HEK293 (cell line): ENCODE results near the gene PDP2.

Experiments used
- CTCF ChIA-PET: fragments of 350-600 bp; formaldehyde crosslinking; extraction: SDS; loops from one replicate; lab custom pipeline; 2021; ENCODE audit warnings: antibody characterized with exemption; lab: Yijun Ruan, JAX
- POLR2A ChIA-PET: fragments of 300-600 bp; formaldehyde crosslinking; extraction: SDS; loops from one replicate; lab custom pipeline; 2020; ENCODE audit warnings: antibody characterized with exemption, inconsistent platforms; lab: Yijun Ruan, JAX
- H3K27ac ChIP-seq: fragments of 200-500 bp; sonication (Bioruptor generic); 2 replicates; pipeline ENCODE4 v1.5.1; 2014; ENCODE audit warnings: low read depth, low read length, control low read depth, inconsistent platforms; ENCODE audit errors: extremely low read depth
- H3K36me3 ChIP-seq, 2 experiments: fragments of 200-500 bp in 1 of 2; sonication (Bioruptor generic) in 1 of 2; 1 replicate in 1 of 2; 2 replicates in 1 of 2; pipeline ENCODE4 v1.5.1; 2014 to 2017; ENCODE audit warnings: inconsistent platforms in 2 of 2, low read length in 2 of 2; ENCODE audit not compliant: control insufficient read depth in 2 of 2, insufficient read depth in 1 of 2
- H3K4me1 ChIP-seq: fragments of 200-500 bp; sonication (Bioruptor generic); 2 replicates; pipeline ENCODE4 v1.5.1; 2014; ENCODE audit warnings: mild to moderate bottlenecking, low read length, inconsistent platforms; ENCODE audit not compliant: control insufficient read depth, insufficient read depth
- H3K4me3 ChIP-seq: 2 replicates; pipeline ENCODE4 v1.5.1; 2011; ENCODE audit warnings: low read depth, mild to moderate bottlenecking, control low read depth, low read length, moderate library complexity
- H3K9me3 ChIP-seq: fragments of 200-500 bp; sonication (Bioruptor generic); 2 replicates; pipeline ENCODE4 v1.5.1; 2014; ENCODE audit warnings: low read depth, low read length, inconsistent platforms; ENCODE audit not compliant: control insufficient read depth, insufficient read depth
- CTCF ChIP-seq: fragments of 450-650 bp; formaldehyde crosslinking; IDR thresholded peaks from 2 replicates; pipeline ENCODE4 v1.5.1; 2016; ENCODE audit warnings: missing biosample characterization, missing genetic modification characterization
- IKZF3 ChIP-seq: fragments of 450-650 bp; IDR thresholded peaks from 2 replicates; pipeline ENCODE4 v1.5.0; 2018; ENCODE audit warnings: missing biosample characterization, mild to moderate bottlenecking, missing genetic modification characterization, moderate library complexity
- MZF1 ChIP-seq: fragments of 450-650 bp; formaldehyde crosslinking; IDR thresholded peaks from 2 replicates; pipeline ENCODE4 v1.5.1; 2017; ENCODE audit warnings: missing biosample characterization, missing genetic modification characterization, borderline replicate concordance
- PRDM10 ChIP-seq: fragments of 450-650 bp; formaldehyde crosslinking; IDR thresholded peaks from 2 replicates; pipeline ENCODE4 v1.5.1; 2016; ENCODE audit warnings: missing biosample characterization, missing genetic modification characterization
- ZBTB26 ChIP-seq: fragments of 450-650 bp; formaldehyde crosslinking; optimal IDR thresholded peaks from 2 replicates; pipeline ENCODE3; 2016; ENCODE audit warnings: missing biosample characterization, mild to moderate bottlenecking, missing genetic modification characterization
- ZNF341 ChIP-seq: fragments of 450-650 bp; formaldehyde crosslinking; IDR thresholded peaks from 2 replicates; pipeline ENCODE4; 2016; ENCODE audit warnings: low read depth, missing biosample characterization, missing genetic modification characterization
- ZNF394 ChIP-seq: fragments of 450-650 bp; formaldehyde crosslinking; IDR thresholded peaks from 2 replicates; pipeline ENCODE4 v1.5.1; 2016; ENCODE audit warnings: missing biosample characterization, missing genetic modification characterization, mild to moderate bottlenecking, moderate library complexity, borderline replicate concordance
- ZNF404 ChIP-seq: fragments of 450-650 bp; formaldehyde crosslinking; IDR thresholded peaks from 2 replicates; pipeline ENCODE4 v1.5.1; 2017; ENCODE audit warnings: missing biosample characterization, missing genetic modification characterization
- ZNF488 ChIP-seq: fragments of 450-650 bp; formaldehyde crosslinking; IDR thresholded peaks from 2 replicates; pipeline ENCODE4 v1.5.1; 2016; ENCODE audit warnings: missing biosample characterization, missing genetic modification characterization
- ZNF600 ChIP-seq: fragments of 450-650 bp; formaldehyde crosslinking; IDR thresholded peaks from 2 replicates; pipeline ENCODE4 v1.5.1; 2016; ENCODE audit warnings: missing biosample characterization, missing genetic modification characterization
- ZNF654 ChIP-seq: fragments of 450-650 bp; formaldehyde crosslinking; IDR thresholded peaks from 2 replicates; pipeline ENCODE4 v1.5.1; 2016; ENCODE audit warnings: low read depth, missing biosample characterization, missing genetic modification characterization
- ZNF660 ChIP-seq: fragments of 450-650 bp; IDR thresholded peaks from 2 replicates; pipeline ENCODE4 v1.5.1; 2018; ENCODE audit warnings: missing biosample characterization, mild to moderate bottlenecking, missing genetic modification characterization
- ZSCAN30 ChIP-seq: fragments of 450-650 bp; IDR thresholded peaks from 2 replicates; pipeline ENCODE4 v1.5.1; 2018; ENCODE audit warnings: missing biosample characterization, mild to moderate bottlenecking, missing genetic modification characterization, moderate library complexity
- ZSCAN4 ChIP-seq: fragments of 450-650 bp; formaldehyde crosslinking; IDR thresholded peaks from 2 replicates; pipeline ENCODE4 v1.5.1; 2017; ENCODE audit warnings: missing biosample characterization, missing genetic modification characterization

PDP2 gene

GRCh38 chr16:66894055-66894454 is 13.7 kb downstream of the PDP2 start:
- ChIA-PET CTCF (interaction anchor here (0.6 to 17.9 kb wide), 17 partner anchors 8 to 337 kb away, joined by 3 to 268 read pairs (median 9); partner anchors contain the start of genes CDH16, CES3, CIAO2B and RRAD), POLR2A (interaction anchor here (0.7 kb wide), 1 partner anchor 119 kb away, joined by 7 read pairs; no protein-coding TSS in a partner anchor)

GRCh38 chr16:66894948-66895688 is 14.8 kb downstream of the PDP2 start:
- peaks cover 6% of the 10 kb centered on the region; the same call in 1 of the 2 replicates for H3K4me1 ChIP-seq
- POLR2A ChIA-PET, result interaction anchor here (1.2 to 1.3 kb wide), 2 partner anchors 34 to 66 kb away, joined by 3 to 11 read pairs; partner anchors contain the start of gene CES3
- CTCF ChIA-PET, result interaction anchor here (0.6 to 17.9 kb wide), 44 partner anchors 9 to 518 kb away, joined by 3 to 268 read pairs (median 5); partner anchors contain the start of genes B3GNT9, CDH16, CES3 and CIAO2B
- H3K36me3 ChIP-seq, result peaks cover 0 to 4% of the 10 kb centered on the region in 2 experiments; a peak in 2 of 3 replicates
- TF ChIP-seq ZNF394 (tag by site-specific recombination) (peak; percentile 22; the same call in 1 of the 2 replicates), IKZF3 (tag by site-specific recombination) (0 out of 2 replicates have a peak, but pooled peaks have one; percentile 31), ZNF488 (no peak), ZSCAN30 (tag by site-specific recombination) (peak; percentile 67; the same call in 1 of the 2 replicates), ZBTB26 (tag by site-specific recombination) (peak; percentile 7), ZNF654 (tag by site-specific recombination) (peak; percentile 89), ZNF660 (tag by site-specific recombination) (peak; percentile 85), ZNF341 (tag by site-specific recombination) (peak; percentile 35; the same call in 1 of the 2 replicates), CTCF (tag by site-specific recombination) (peak; percentile 97), ZNF600 (tag by site-specific recombination) (no peak)
- no peak overlapping the region for H3K4me3 ChIP-seq
- H3K27ac ChIP-seq, result no peak overlapping the region
- no peaks in the 10 kb centered on the region for H3K9me3 ChIP-seq

More at GRCh38 chr16:66894055-66894454, 13.7 kb downstream of the PDP2 start:
- Histone ChIP-seq H3K4me1 (no peaks in the 10 kb centered on the region), H3K9me3 (no peaks in the 10 kb centered on the region), H3K4me3 (no peak overlapping the region), H3K27ac (no peak overlapping the region), H3K36me3 (peaks cover 4 to 9% of the 10 kb centered on the region in 2 experiments; a peak in 2 of 3 replicates)
- no peak for TF ChIP-seq MZF1

- TF ChIP-seq ZNF404 (tag by site-specific recombination), result no peak
- TF ChIP-seq ZSCAN4, result no peak
- peak; percentile 58 for TF ChIP-seq PRDM10 (tag by site-specific recombination)
- Histone ChIP-seq H3K9me3 (no peaks in the 10 kb centered on the region), H3K27ac (no peak overlapping the region), H3K4me3 (no peak overlapping the region), H3K4me1 (peaks cover 8% of the 10 kb centered on the region; the same call in 1 of the 2 replicates), H3K36me3 (peaks cover 0 to 4% of the 10 kb centered on the region in 2 experiments; a peak in 1 of 3 replicates)
- ChIA-PET CTCF (interaction anchor here (0.6 to 17.9 kb wide), 41 partner anchors 10 to 517 kb away, joined by 3 to 268 read pairs (median 5); partner anchors contain the start of genes B3GNT9, CDH16, CES3 and CIAO2B), POLR2A (interaction anchor here (1.2 to 1.3 kb wide), 3 partner anchors 9 to 65 kb away, joined by 3 to 11 read pairs (median 3); partner anchors contain the start of gene CES3)
Measured at GRCh38 chr16:66895689-66895979, 15.3 kb downstream of the PDP2 start.
